ENCODE measurements around the gene BRD9.

Gene BRD9

DNA sequence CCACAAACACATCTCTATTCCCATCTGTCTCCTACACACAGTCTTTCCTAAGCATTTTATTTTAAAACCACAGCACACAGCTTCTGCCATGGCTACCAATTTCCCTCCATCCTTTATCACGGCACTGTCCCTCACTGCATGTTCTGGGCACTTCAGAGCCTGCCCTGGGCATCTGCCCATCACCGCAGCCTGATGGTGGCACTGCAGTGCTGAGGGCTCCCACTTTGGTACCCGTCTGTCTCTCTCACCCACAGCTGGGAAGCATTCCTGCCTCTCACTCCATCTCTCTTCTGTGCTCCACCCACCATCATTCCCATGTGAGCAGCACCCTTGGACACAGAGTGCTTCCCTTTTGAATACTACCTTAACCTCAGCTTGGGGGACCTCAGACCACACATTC is 73.5 kb downstream of the BRD9 start:
- no peak for DNase-seq (ENCODE audit: extremely low read depth in 1 of 2, low read depth in 1 of 2)

DNA sequence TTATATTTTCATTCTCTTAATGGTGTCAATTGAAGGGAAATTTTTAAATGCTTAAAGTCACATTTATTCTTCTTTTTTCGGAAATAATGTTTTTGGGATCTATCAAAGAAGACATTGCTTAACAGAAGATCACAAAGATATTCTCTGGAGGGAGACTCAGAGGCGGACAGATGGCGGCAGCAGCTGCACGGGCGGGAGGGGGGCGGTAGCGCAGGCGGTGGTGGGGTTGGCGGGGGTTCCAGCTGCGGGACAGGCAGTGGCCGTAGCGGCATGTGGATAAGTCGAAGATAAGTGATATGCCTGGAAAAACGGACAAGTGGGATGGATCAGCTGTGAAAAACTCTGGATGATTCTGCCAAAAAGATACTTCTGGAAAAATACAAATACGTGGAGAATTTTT is 76.4 kb downstream of the BRD9 start:
- no peak for DNase-seq (ENCODE audit: extremely low read depth in 1 of 2, low read depth in 1 of 2)

DNA sequence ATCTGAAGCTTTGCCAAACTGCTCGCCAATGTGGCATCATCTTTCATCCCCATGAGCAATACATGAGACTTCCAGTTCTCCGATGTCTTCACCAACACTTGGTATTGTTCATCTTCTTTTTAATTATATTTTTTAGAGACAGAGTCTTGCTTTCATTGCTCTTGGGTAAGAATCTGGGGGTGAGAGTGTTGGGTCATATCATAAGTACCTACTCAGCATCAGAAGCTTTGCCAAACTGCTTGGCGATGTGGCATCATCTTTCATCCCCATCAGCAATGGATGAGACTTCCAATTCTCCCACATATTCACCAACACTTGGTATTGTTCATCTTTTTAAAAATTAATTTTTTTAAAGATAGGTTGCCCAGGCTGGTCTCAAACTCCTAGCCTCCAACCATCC is 77.2 kb downstream of the BRD9 start:
- DNase-seq (ENCODE audit: extremely low read depth in 1 of 2, low read depth in 1 of 2): no peak
